Mesenchymal stem cell (in vitro differentiated cells and primary cell): Measurements from ENCODE around the gene PADI3.

Experiments used
- DNase-seq: peaks from one replicate; pipeline ENCODE4 v3.0.0-alpha.2; 2013
- H2AFZ ChIP-seq: one replicate; pipeline ENCODE4 v1.6.1; 2013; ENCODE audit warnings: low read depth, mild to moderate bottlenecking, control low read depth, inconsistent platforms, low read length, moderate library complexity
- H2AK5ac ChIP-seq: 2 replicates; pipeline ENCODE4 v1.6.1; 2013; ENCODE audit warnings: low read length, moderate library complexity, mild to moderate bottlenecking, inconsistent platforms; ENCODE audit not compliant: severe bottlenecking
- H2BK120ac ChIP-seq: one replicate; pipeline ENCODE4 v1.6.1; 2013; ENCODE audit warnings: low read depth, mild to moderate bottlenecking, inconsistent platforms, low read length, moderate library complexity
- H2BK12ac ChIP-seq, 2 experiments: one replicate each; pipeline ENCODE4 v1.6.1; 2013; ENCODE audit warnings: inconsistent platforms in 2 of 2, low read length in 2 of 2, mild to moderate bottlenecking in 2 of 2, moderate library complexity in 2 of 2, control low read depth in 1 of 2
- H2BK15ac ChIP-seq: one replicate; pipeline ENCODE4 v1.6.1; 2013; ENCODE audit warnings: mild to moderate bottlenecking, low read depth, inconsistent platforms; ENCODE audit not compliant: poor library complexity, severe bottlenecking
- H2BK5ac ChIP-seq: 2 replicates; pipeline ENCODE4 v1.6.1; 2013; ENCODE audit warnings: low read depth, mild to moderate bottlenecking, low read length, control low read depth, inconsistent platforms; ENCODE audit not compliant: poor library complexity, severe bottlenecking
- H3K14ac ChIP-seq, 2 experiments: one replicate each; pipeline ENCODE4 v1.6.1; 2013; ENCODE audit warnings: inconsistent platforms in 2 of 2, low read length in 2 of 2, control low read depth in 1 of 2, mild to moderate bottlenecking in 1 of 2, moderate library complexity in 1 of 2
- H3K18ac ChIP-seq, 2 experiments: one replicate each; pipeline ENCODE4 v1.6.1; 2013; ENCODE audit warnings: inconsistent platforms in 2 of 2, low read length in 2 of 2, control low read depth in 1 of 2, low read depth in 1 of 2, mild to moderate bottlenecking in 1 of 2
- H3K23ac ChIP-seq, 2 experiments: one replicate each; pipeline ENCODE4 v1.6.1; 2013; ENCODE audit warnings: inconsistent platforms in 2 of 2, low read length in 2 of 2, mild to moderate bottlenecking in 2 of 2, moderate library complexity in 2 of 2, control low read depth in 1 of 2
- H3K27ac ChIP-seq: 2 replicates; pipeline ENCODE4 v1.5.1; 2013; ENCODE audit warnings: mild to moderate bottlenecking, moderate library complexity, low read length, control low read depth, inconsistent platforms; ENCODE audit not compliant: poor library complexity, severe bottlenecking
- H3K27me3 ChIP-seq, 2 experiments: 2 replicates each; pipeline versions ENCODE4 v1.6.1 to v1.7.0; 2013; ENCODE audit warnings: low read length in 2 of 2, mild to moderate bottlenecking in 2 of 2, moderate library complexity in 2 of 2, control low read depth in 1 of 2, inconsistent platforms in 1 of 2; ENCODE audit not compliant: control insufficient read depth in 1 of 2, insufficient read depth in 1 of 2
- H3K36me3 ChIP-seq, 2 experiments: 2 replicates each; pipeline versions ENCODE4 v1.6.1 to v1.7.0; 2013; ENCODE audit warnings: low read length in 2 of 2, control low read depth in 1 of 2, inconsistent platforms in 1 of 2, low read depth in 1 of 2, mild to moderate bottlenecking in 1 of 2; ENCODE audit not compliant: insufficient read depth in 2 of 2, control insufficient read depth in 1 of 2
- H3K4ac ChIP-seq, 2 experiments: one replicate each; pipeline ENCODE4 v1.6.1; 2013; ENCODE audit warnings: inconsistent platforms in 2 of 2, low read length in 2 of 2, mild to moderate bottlenecking in 2 of 2, moderate library complexity in 2 of 2, control low read depth in 1 of 2, low read depth in 1 of 2
- H3K4me1 ChIP-seq: 2 replicates; pipeline ENCODE4 v1.6.1; 2013; ENCODE audit warnings: low read depth, low read length, control low read depth; ENCODE audit not compliant: control insufficient read depth, insufficient read depth
- H3K4me2 ChIP-seq: 2 replicates; pipeline ENCODE4 v1.6.1; 2013; ENCODE audit warnings: low read length, mild to moderate bottlenecking, inconsistent platforms; ENCODE audit not compliant: poor library complexity, severe bottlenecking
- H3K4me3 ChIP-seq, 2 experiments: 2 replicates each; pipeline versions ENCODE4 v1.5.1 to v1.7.0; 2013; ENCODE audit warnings: low read length in 2 of 2, mild to moderate bottlenecking in 2 of 2, control low read depth in 1 of 2, low read depth in 1 of 2; ENCODE audit not compliant: insufficient read depth in 1 of 2
- H3K79me1 ChIP-seq: replicated peaks from 2 replicates; pipeline ENCODE4 v1.6.1; 2013; ENCODE audit warnings: mild to moderate bottlenecking, control low read depth, low read length, inconsistent platforms; ENCODE audit not compliant: poor library complexity, severe bottlenecking
- H3K9ac ChIP-seq: 2 replicates; pipeline ENCODE4 v1.7.0; 2013; ENCODE audit warnings: mild to moderate bottlenecking, low read length, moderate library complexity
- H3K9me3 ChIP-seq: 2 replicates; pipeline ENCODE4 v1.7.0; 2013; ENCODE audit warnings: mild to moderate bottlenecking, low read length; ENCODE audit not compliant: control insufficient read depth
- H4K8ac ChIP-seq: one replicate; pipeline ENCODE4 v1.6.1; 2013; ENCODE audit warnings: inconsistent platforms, mild to moderate bottlenecking, low read length, moderate library complexity
- H4K91ac ChIP-seq: one replicate; pipeline ENCODE4 v1.6.1; 2013; ENCODE audit warnings: mild to moderate bottlenecking, low read length, inconsistent platforms
- WGBS: methylation state at CpG from one replicate; pipeline ENCODE4 v1.1.7; 2013; ENCODE audit warnings: mixed read lengths; 5-methylcytosine and 5-hydroxymethylcytosine counted together

PADI3 gene

GRCh38 chr1:17290553-17290952, 41.7 kb downstream of the PADI3 start:
- Histone ChIP-seq H3K18ac (no peak overlapping the region), H2BK120ac (no peak overlapping the region), H3K4me2 (no peak overlapping the region), H3K4ac (no peak overlapping the region), H3K9ac (no peak overlapping the region), H2AFZ (no peak overlapping the region), H3K79me1 (no peaks in the 10 kb centered on the region), H3K4me1 (peaks cover 14% of the 10 kb centered on the region), H2BK15ac (no peak overlapping the region), H3K23ac (no peak overlapping the region), H3K27ac (no peak overlapping the region), H3K14ac (no peak overlapping the region), H4K91ac (no peak overlapping the region), H3K9me3 (no peaks in the 10 kb centered on the region), H4K8ac (no peak overlapping the region), H3K4me3 (no peak overlapping the region), H2AK5ac (no peak overlapping the region), H2BK5ac (no peak overlapping the region), H3K36me3 (no peaks in the 10 kb centered on the region), H2BK12ac (no peak overlapping the region), H3K27me3 (peaks cover 4 to 71% of the 10 kb centered on the region in 2 experiments)
- DNase-seq: no peak
- 91% methylated on average over 3 of the region's 3 CpGs for WGBS

DNA sequence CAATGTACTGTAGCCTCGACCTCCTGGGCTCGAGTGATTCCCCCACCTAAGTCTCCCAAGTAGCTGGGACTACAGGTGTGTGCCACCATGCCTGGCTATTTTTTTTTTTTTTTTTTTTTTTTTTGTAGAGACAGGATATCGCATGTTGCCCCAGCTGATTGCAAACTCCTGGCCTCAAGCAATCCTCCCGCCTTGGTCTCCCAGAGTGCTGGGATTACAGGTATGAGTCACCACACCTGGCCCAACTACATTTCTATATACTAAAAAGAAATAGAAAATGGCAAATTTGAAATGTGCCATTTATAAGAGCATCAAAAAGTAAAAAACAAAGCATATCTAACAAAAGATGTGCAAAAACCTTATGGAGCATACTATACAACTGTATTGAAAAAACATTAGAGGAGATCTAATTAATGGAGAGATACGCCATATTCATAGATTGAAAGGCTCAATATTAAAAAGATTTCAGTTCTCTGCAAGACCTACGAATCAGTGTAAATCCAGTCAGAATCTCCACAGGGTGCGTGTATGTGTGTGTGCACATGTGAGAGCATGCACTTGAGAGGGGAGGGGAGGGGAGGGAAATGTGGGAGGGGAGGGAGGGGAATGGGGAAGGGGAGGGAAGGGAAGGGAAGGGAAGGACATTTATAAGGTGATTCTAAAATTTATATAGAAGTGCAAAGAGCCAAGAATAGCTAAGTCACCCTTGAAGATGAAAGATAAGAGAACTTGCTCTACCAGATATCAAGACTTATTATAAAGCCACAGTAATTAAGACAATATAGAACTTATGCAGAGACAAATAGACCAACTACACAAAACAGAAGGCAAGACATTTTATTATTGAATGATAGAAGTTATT, 43.6 kb downstream of the PADI3 start:
- Histone ChIP-seq H2BK120ac (no peak overlapping the region), H3K23ac (no peak overlapping the region), H3K18ac (no peak overlapping the region), H3K4me1 (peaks cover 11% of the 10 kb centered on the region), H3K9me3 (no peaks in the 10 kb centered on the region), H3K4me2 (no peak overlapping the region), H2BK15ac (no peak overlapping the region), H3K4ac (no peak overlapping the region), H3K27ac (no peak overlapping the region), H2AK5ac (no peak overlapping the region), H4K91ac (no peak overlapping the region), H2BK12ac (no peak overlapping the region), H2AFZ (no peak overlapping the region), H3K4me3 (no peak overlapping the region), H4K8ac (no peak overlapping the region), H2BK5ac (no peak overlapping the region), H3K36me3 (no peaks in the 10 kb centered on the region), H3K27me3 (peaks cover 13 to 79% of the 10 kb centered on the region in 2 experiments), H3K9ac (no peak overlapping the region), H3K14ac (no peak overlapping the region), H3K79me1 (no peaks in the 10 kb centered on the region)
- no peak for DNase-seq
- 80% methylated on average over 1 of the region's 7 CpGs for WGBS

DNA sequence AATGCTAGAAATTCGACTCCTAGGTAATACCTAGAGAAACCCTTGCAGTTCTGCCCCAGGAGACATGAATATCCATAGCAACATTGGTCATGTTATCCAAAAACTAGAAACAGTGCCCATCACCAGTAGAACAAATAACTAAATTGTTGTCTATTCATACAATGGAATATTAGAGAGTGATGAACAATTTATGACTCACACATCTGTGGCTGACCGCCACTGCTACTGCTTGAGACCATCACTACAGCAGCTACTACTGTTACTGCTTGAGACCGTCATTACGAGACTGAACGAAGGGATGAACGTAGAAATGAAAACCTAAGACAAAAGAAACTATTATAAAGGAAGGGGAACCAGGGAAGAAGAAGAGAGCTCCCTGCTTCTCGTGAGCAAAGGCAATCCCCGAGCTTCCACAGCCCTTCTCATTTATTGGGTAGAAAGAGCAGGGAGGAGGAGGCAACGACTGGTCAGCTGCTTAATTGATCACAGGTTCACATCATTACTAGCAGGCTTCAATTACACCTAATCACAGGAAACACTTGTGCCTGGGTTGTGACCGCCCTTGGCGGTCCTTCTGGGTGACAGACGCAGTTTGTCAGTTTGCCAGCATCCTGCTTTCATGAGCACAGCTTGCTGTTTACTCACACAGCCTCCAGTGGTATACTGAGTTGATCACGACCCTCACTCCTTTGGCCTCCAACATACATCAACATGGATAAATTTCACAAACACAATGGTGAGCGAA, 45.0 kb downstream of the PADI3 start:
- Histone ChIP-seq H2BK120ac (no peak overlapping the region), H3K9ac (no peak overlapping the region), H3K4ac (no peak overlapping the region), H2AFZ (no peak overlapping the region), H3K4me1 (peaks cover 7% of the 10 kb centered on the region), H3K36me3 (no peaks in the 10 kb centered on the region), H4K91ac (no peak overlapping the region), H4K8ac (no peak overlapping the region), H3K27ac (no peak overlapping the region), H3K18ac (no peak overlapping the region), H2AK5ac (no peak overlapping the region), H3K14ac (no peak overlapping the region), H3K79me1 (no peaks in the 10 kb centered on the region), H2BK15ac (no peak overlapping the region), H3K9me3 (no peaks in the 10 kb centered on the region), H2BK12ac (no peak overlapping the region), H3K23ac (no peak overlapping the region), H3K4me2 (no peak overlapping the region), H3K27me3 (peaks cover 13 to 85% of the 10 kb centered on the region in 2 experiments), H3K4me3 (no peak overlapping the region), H2BK5ac (no peak overlapping the region)
- 69% methylated on average over 10 of the region's 14 CpGs for WGBS
- DNase-seq: no peak

DNA sequence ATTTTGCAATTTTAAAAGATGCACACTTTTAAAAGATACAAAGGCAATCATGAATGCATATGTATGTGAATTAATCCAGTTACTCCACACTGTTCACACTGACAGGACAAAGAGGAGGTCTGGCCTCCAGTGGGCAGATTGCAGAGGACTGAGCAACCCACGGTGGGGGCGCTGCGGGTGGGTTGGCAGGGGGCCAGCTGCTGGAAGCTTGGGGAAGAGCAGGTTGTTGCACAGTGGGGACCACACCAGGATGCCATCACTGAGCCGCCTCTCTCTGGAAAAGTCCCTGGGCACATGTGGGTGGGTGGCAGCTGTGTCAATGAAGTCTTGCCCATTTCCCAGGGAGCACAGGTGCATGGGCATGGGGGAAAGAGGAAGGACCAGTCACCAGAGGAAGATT, 46.4 kb downstream of the PADI3 start:
- Histone ChIP-seq H3K36me3 (no peaks in the 10 kb centered on the region), H2BK15ac (no peak overlapping the region), H3K4ac (no peak overlapping the region), H3K79me1 (no peaks in the 10 kb centered on the region), H2BK12ac (no peak overlapping the region), H3K14ac (no peak overlapping the region), H2BK120ac (no peak overlapping the region), H4K8ac (no peak overlapping the region), H2AK5ac (no peak overlapping the region), H3K27me3 (peaks cover 13 to 78% of the 10 kb centered on the region in 2 experiments), H3K27ac (no peak overlapping the region), H2BK5ac (no peak overlapping the region), H2AFZ (no peak overlapping the region), H3K18ac (no peak overlapping the region), H4K91ac (no peak overlapping the region), H3K23ac (no peak overlapping the region), H3K9me3 (no peaks in the 10 kb centered on the region), H3K9ac (no peak overlapping the region), H3K4me1 (peaks cover 1% of the 10 kb centered on the region), H3K4me3 (no peak overlapping the region), H3K4me2 (no peak overlapping the region)
- 96% methylated on average over 4 of the region's 4 CpGs for WGBS
- no peak for DNase-seq
